Panc1 (cell line): ENCODE results near the gene HOXA2. TPM values are rescaled to one million over a fixed set of nuclear protein-coding genes. Genes with fewer than 3 reads are reported as not detected.

Source experiments
- ATAC-seq: fragments of 200-7000 bp; cut with Tn5 transposase; 2 replicates; pipeline ENCODE4 v1.9.1; 2020; ENCODE audit warnings: mild to moderate bottlenecking, moderate library complexity
- BruUV-seq: library from RNA; stranded (reverse); fragments of 400-500 nt; replicated peaks from 2 replicates; lab custom pipeline; 2021; lab: Mats Ljungman, UMichigan
- CTCF ChIA-PET: fragments of 300-600 bp; sonication (Branson Sonifier 250); formaldehyde crosslinking; loops from one replicate; lab custom pipeline; 2022; ENCODE audit warnings: antibody characterized with exemption; lab: Charles Lee
- POLR2A ChIA-PET: fragments of 300-600 bp; sonication (Branson Sonifier 250); formaldehyde crosslinking; loops from one replicate; lab custom pipeline; 2022; ENCODE audit warnings: antibody characterized with exemption; lab: Charles Lee
- DNase-seq: peaks from one replicate; pipeline ENCODE4 v3.0.0-alpha.2; 2010; ENCODE audit warnings: low read depth, low spot score
- H3K27ac ChIP-seq: 2 replicates; pipeline ENCODE4 v1.5.1; 2011; ENCODE audit warnings: mild to moderate bottlenecking, low read length, inconsistent platforms
- H3K27me3 ChIP-seq: fragments of 200-500 bp; sonication (Bioruptor generic); 2 replicates; pipeline ENCODE4 v1.6.0; 2014; ENCODE audit warnings: low read length, inconsistent platforms; ENCODE audit not compliant: control insufficient read depth, insufficient read depth
- H3K36me3 ChIP-seq: fragments of 200-500 bp; sonication (Bioruptor generic); 2 replicates; pipeline ENCODE4 v1.5.1; 2014; ENCODE audit warnings: inconsistent platforms, mild to moderate bottlenecking, low read length, moderate library complexity; ENCODE audit not compliant: control insufficient read depth, insufficient read depth
- H3K4me1 ChIP-seq: 2 replicates; pipeline ENCODE4 v1.5.1; 2011; ENCODE audit warnings: inconsistent platforms, mild to moderate bottlenecking, low read length, moderate library complexity; ENCODE audit not compliant: control insufficient read depth, insufficient read depth
- H3K4me3 ChIP-seq, 2 experiments: 2 replicates each; pipeline ENCODE4 v1.5.1; 2011 to 2012; ENCODE audit warnings: low read depth in 2 of 2, low read length in 2 of 2, mild to moderate bottlenecking in 2 of 2, inconsistent platforms in 1 of 2, moderate library complexity in 1 of 2
- H3K9me3 ChIP-seq: fragments of 200-500 bp; sonication (Bioruptor generic); 2 replicates; pipeline ENCODE4 v1.5.1; 2014; ENCODE audit warnings: low read depth, mild to moderate bottlenecking, inconsistent platforms, low read length, moderate library complexity; ENCODE audit not compliant: control insufficient read depth, insufficient read depth
- CTCF ChIP-seq: fragments of 450-650 bp; IDR thresholded peaks from 2 replicates; pipeline ENCODE4 v1.5.1; 2017; ENCODE audit warnings: mild to moderate bottlenecking
- POLR2AphosphoS5 ChIP-seq: IDR thresholded peaks from 2 replicates; pipeline ENCODE4 v1.6.1; 2012; ENCODE audit warnings: mild to moderate bottlenecking, low read depth, low read length, moderate library complexity
- REST ChIP-seq, 2 experiments: IDR thresholded peaks; 2 replicates each; pipeline ENCODE4 v1.6.1; 2011 to 2012; ENCODE audit warnings: low read depth in 2 of 2, control low read depth in 1 of 2, low read length in 1 of 2, mild to moderate bottlenecking in 1 of 2, moderate library complexity in 1 of 2; ENCODE audit not compliant: insufficient read depth in 1 of 2
- SIN3A ChIP-seq: IDR thresholded peaks from 2 replicates; pipeline ENCODE4 v1.6.1; 2012; ENCODE audit warnings: low read depth, mild to moderate bottlenecking, low read length, moderate library complexity, borderline replicate concordance; ENCODE audit not compliant: insufficient read depth
- TCF7L2 ChIP-seq: IDR thresholded peaks from 2 replicates; pipeline ENCODE4 v1.6.1; 2011; ENCODE audit warnings: mild to moderate bottlenecking, low read depth, low read length, inconsistent platforms
- in situ Hi-C: cut with HindIII; loops from 2 replicates; pipeline ENCODE4 v1.10.0; 2016; ENCODE audit warnings: low sequenced_read_pairs, low pct_unique_long_range_greater_than_20kb
- intact Hi-C: fragments of 100-400 bp; cut with micrococcal nuclease; formaldehyde crosslinking; loops from one replicate; pipeline ENCODE4 v1.10.0; 2022; ENCODE audit not compliant: unreplicated experiment
- total RNA-seq: library from RNA; stranded (reverse); gene quantifications from one replicate; pipeline ENCODE4 v1.2.1, GENCODE V29; 2021; ENCODE audit not compliant: unreplicated experiment

The HOXA2 gene
- total RNA-seq, 1 experiment from 2014 or later: 2.9 TPM

DNA sequence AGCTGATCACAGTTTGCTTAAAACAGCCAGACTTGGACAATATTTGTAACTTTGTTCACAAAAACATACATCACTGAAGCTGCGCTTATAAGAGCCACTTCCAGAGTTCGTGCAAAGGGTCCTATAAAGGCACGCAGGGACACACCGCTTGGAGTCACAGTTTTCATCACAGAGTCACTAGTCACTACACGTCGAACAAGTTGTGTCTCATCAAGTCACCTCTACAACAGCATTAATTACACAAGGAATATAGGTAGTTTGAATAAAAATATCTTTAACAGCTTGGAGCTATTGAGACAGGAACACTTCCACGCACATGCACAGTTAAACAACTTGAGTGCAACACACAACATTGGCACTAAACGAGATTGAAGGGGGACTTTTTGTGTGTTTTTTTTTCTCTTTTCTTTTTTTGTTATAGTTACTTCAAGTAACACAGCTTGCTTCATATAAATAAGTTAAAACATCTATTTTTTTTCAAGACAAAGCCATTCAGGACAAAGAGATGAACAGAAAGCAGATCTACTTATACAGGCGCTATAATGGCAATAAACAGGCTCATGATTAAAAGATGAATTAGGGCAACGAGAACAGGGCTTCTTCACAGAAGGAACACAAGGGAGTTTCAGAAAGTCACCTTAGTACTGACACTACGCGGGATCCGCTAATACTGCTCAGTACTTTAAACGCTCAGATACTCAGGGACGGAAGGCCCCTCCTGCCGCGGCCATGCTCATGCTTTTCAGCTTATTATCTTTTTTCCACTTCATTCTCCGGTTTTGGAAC lies 38.8 kb upstream of the HOXA2 start:
- no peaks in the 10 kb centered on the region for H3K27me3 ChIP-seq
- H3K4me3 ChIP-seq: peak overlapping the region; percentile 58 to 87; a peak in 2 of 4 replicates
- BruUV-seq: TSS peak; percentile 81
- DNase-seq (no peak), ATAC-seq (no peak)
- H3K27ac ChIP-seq: peak overlapping the region; percentile 84
- in situ Hi-C loops: loop anchor here (5.0 kb wide), 1 partner anchor 284 kb away; no protein-coding TSS in a partner anchor
- no peaks in the 10 kb centered on the region for H3K36me3 ChIP-seq
- H3K4me1 ChIP-seq: peaks cover 32% of the 10 kb centered on the region
- ChIA-PET POLR2A (no interaction called here), CTCF (interaction anchor here (0.5 to 2.7 kb wide), 7 partner anchors 13 to 707 kb away, joined by 3 to 9 read pairs (median 7); no protein-coding TSS in a partner anchor)
- no peaks in the 10 kb centered on the region for H3K9me3 ChIP-seq
- intact Hi-C loops: no loop called here
- TF ChIP-seq TCF7L2 (no peak), REST (IDR thresholded peaks at IDR 0.05; ENCODE audit: insufficient read depth in 1 of 2, low read depth in 2 of 2, low read length in 1 of 2) (no peak), CTCF (no peak), POLR2AphosphoS5 (no peak), SIN3A (no peak)

GRCh38 chr7:27140126-27140857 lies 37.8 kb upstream of the HOXA2 start:
- ATAC-seq (no peak), DNase-seq (no peak)
- no TSS peak for BruUV-seq
- H3K4me1 ChIP-seq: peaks cover 42% of the 10 kb centered on the region
- ChIA-PET CTCF (interaction anchor here (0.7 kb wide), 1 partner anchor 53 kb away, joined by 3 read pairs; no protein-coding TSS in a partner anchor), POLR2A (interaction anchor here (0.6 kb wide), 2 partner anchors 284 to 460 kb away, joined by 3 to 5 read pairs; no protein-coding TSS in a partner anchor)
- intact Hi-C loops: no loop called here
- H3K27me3 ChIP-seq: no peaks in the 10 kb centered on the region
- no peaks in the 10 kb centered on the region for H3K36me3 ChIP-seq
- peak overlapping the region; percentile 51; the same call in 1 of the 2 replicates for H3K27ac ChIP-seq
- in situ Hi-C loops: loop anchor here (5.0 kb wide), 1 partner anchor 283 kb away; no protein-coding TSS in a partner anchor
- TF ChIP-seq REST (IDR thresholded peaks at IDR 0.05; ENCODE audit: insufficient read depth in 1 of 2, low read depth in 2 of 2, low read length in 1 of 2) (no peak), POLR2AphosphoS5 (no peak), CTCF (no peak), SIN3A (no peak), TCF7L2 (no peak)
- no peaks in the 10 kb centered on the region for H3K9me3 ChIP-seq
- no peak overlapping the region for H3K4me3 ChIP-seq
